GM18519 (cell line): ENCODE results near the gene COL23A1.

ENCODE experiments used
- ATAC-seq: cut with Tn5 transposase; IDR thresholded peaks from one replicate; pipeline ENCODE4 v1.9.1; 2021; ENCODE audit warnings: mild to moderate bottlenecking, moderate library complexity; ENCODE audit not compliant: unreplicated experiment, low FRiP score

COL23A1 gene

GRCh38 chr5:178282391-178282790, 307.8 kb downstream of the COL23A1 start:
- no peak for ATAC-seq

DNA sequence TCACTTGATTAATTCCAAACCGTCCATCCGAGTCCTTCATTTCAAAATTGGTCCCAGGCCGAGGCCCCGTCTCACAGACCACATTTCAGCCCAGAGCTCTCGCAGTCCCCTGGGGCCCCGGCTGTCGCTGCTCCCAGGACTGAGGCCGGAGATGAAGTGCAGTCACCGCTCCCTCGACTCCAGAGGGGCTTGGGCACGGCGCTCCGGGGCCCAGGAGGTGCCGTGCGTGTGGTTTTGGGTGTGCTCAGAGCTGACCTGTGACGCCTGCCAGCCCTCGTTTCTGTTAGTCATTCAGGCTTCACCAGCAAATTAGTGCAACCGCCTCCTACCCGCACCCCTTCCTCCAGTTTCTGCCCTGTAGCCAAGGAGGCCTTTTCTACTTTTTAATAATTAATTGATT, 308.9 kb downstream of the COL23A1 start:
- ATAC-seq, result no peak

- ATAC-seq, result no peak
These were observed 309.6 kb downstream of the COL23A1 start for GRCh38 chr5:178280631-178281030.

- ATAC-seq, result no peak
These were observed 310.3 kb downstream of the COL23A1 start for GRCh38 chr5:178279723-178280438.

- no peak for ATAC-seq
These were observed 311.0 kb downstream of the COL23A1 start for GRCh38 chr5:178279026-178279722.

DNA sequence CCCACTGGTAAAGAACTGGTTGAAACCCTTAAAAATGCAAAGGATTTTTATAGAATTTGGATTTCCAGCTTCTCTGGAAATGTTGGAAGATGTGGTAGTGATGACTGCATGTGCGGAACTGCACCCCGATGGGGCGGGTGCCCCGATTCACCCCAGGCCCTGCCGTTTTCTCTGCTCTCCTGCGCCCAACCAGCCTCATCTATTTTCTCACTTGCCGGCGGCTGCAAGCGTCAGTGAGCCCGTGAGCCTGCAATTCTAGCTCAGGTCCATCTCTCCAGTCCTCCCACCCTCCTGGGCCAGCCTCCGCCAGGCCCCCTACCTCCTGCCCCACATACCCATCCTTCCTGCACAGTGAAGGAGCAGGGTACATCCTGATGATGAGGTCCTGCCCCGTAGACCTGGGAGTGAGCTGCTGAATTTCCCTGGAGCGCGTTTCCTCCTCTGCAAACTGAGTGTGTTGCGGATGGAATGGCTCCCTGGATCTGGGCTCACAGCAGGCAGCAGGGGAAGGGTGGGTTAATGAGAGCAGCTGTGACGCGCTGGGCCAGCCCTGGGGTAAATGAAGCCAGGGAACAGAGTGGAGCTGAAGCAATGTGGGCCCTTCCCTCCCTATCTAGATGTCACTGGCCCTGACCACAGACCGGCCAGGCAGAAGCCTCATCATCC, 311.7 kb downstream of the COL23A1 start:
- no peak for ATAC-seq

DNA sequence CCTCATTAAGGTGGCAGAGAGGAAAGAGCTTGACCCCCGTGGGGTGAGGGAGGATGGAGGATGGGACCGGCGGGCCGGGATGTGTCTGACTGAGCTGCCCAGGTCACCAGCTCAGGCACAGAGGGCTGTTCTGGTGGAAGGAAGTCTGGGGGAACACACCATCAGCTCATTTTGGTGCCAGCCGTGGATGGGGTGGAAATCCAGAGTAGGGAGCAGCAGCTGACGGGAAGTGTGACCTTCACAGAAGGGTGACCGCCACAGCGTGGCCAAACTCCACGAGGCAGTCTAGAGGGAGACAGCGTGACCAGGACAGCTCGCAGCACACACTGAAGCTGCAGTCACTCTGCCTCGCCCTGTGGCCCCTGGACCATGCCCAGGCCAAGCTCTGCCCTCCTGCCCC, 312.3 kb downstream of the COL23A1 start:
- no peak for ATAC-seq

DNA sequence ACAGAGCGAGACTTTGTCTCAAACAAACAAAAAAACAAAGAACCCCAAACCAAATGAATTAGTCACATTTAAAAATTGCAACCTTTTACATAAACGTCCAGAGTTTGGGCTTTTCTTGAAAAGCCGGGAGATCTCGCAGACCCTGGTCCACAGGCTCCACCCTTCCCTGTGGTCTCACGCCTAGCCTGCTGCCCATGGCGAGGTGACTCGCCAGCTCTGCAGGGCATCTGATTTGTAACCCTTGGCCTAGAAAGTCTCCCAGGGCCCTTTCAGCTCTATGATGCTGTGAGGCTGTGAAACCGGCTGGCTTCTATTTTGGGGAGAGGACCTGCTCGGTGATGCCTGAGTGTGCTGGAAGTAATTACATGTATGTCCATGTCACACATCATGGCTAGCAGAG, 312.8 kb downstream of the COL23A1 start:
- ATAC-seq, result no peak

- no peak for ATAC-seq
These were observed 315.2 kb downstream of the COL23A1 start for GRCh38 chr5:178274781-178275537.

DNA sequence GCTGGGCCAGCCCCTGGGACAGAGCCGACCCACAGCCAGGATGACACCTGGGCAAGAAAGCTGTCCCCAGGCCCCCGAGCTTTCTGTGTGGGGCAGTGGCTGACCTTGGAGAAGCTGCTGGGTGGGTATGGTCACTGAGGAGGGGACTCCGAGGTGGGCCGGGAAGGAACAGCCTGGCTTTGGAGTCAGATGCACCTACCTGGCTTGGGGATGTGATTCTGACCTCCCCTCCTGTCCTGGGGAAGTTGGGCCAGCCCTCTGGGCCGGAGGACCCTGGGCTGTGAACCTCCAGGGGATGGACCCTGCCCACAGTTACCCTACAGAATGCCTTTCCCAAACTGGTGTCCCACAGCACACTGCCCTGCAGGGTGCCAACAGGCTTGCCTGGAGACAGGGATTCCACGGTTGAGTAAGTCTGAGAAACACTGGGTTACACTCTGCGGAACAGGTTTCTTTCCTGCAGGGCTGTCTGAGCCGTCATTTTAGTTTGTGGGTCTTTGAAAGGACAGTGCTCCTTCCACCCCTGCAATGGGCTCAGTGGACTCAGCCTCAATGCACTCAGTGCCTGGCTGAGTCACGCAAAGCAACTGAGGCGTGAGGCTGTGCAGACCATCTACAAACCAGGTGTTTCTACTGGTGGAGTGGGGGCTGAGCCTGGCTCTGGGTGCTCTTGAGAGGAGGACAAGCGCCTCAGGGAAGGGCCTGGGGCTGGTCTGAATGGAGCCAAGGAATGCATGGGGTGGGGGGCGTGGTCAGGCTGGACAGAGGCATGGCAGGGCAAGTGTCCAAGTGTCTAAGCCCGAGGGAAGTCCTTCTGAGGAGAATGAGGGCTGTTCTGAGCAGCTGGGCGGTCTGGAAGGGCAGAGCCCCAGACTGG, 316.3 kb downstream of the COL23A1 start:
- ATAC-seq, result no peak

- ATAC-seq, result no peak
These were observed 317.2 kb downstream of the COL23A1 start for GRCh38 chr5:178273041-178273440.

DNA sequence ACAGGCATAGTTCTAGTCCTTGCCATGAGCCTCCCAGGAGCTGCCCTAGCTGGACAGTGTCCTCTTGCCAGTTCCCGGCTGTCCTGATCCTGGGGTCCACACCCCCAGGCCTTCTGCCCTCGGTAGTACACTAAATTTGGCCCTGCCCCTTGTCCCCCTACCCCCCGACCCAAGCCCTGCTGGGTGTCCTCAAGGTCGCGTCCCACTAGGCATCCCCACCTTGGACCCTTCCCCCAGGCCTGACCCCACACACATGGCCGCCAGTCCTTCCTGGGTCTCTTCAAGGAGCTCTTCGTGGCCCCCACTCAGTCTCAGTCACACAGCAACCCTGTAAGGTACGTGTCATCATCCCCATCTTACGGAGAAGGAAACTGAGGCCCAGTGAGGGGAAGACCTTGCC, 317.6 kb downstream of the COL23A1 start:
- no peak for ATAC-seq

DNA sequence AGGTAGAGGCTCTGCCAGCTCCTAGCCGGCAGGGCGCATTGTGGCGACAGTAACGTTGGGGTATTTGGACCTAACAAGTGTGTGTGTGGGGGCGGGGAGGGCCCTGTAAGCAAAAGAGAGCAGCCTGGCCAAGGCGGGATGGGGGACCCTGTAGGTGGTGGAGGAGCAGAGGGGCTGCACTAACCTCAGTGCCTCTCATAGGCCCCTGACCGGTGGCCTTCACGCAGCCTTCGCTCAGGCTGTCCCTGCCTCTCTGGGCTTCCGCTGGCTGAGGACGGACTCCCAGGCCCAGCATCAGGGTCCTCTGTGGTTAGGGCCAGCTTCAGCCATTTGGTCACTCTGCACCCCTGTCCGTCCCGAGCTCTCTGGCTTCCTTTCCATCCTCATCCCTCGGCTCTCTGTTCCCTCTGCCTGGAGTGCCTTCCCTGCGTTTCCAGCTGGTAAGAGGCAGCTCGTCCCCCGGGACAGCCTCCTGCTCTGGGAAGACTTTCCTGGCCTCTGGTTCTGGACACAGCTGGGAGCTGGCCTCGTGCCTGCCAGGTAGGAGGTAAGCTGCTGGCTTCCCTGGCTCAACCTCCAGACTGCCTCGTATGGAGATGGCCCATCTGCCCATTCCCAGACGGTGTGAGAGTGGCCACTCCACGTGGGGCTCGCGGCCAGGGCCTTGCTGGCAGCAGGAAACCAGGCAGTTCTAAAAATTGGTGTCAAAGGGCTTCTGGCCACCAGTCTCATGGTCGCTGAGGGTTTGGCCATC, 318.3 kb downstream of the COL23A1 start:
- ATAC-seq, result no peak

GRCh38 chr5:178271231-178271630, 319.0 kb downstream of the COL23A1 start:
- ATAC-seq, result no peak

- no peak for ATAC-seq
These were observed 320.7 kb downstream of the COL23A1 start for GRCh38 chr5:178269499-178269898.

DNA sequence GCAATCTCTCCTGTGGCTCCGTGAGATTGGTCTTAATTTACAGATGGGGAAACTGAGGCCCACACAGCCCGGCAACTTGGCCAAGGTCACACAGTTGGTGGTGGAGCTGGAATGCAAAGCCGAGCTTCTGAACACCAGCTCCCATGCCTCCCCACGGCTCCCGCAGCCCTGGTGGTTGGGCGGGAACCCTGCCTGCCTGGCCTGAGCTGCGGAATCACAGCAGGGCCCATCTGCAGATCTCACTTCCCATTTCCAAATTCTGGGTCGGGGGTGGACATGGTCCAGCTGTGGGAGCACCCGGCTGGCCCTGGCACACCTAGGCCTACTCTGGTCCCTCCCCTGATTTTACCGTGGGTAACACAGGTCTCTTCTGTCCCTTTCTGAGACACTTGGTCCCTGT, 322.3 kb downstream of the COL23A1 start:
- no peak for ATAC-seq

GRCh38 chr5:178267245-178267644, 322.9 kb downstream of the COL23A1 start:
- no peak for ATAC-seq

DNA sequence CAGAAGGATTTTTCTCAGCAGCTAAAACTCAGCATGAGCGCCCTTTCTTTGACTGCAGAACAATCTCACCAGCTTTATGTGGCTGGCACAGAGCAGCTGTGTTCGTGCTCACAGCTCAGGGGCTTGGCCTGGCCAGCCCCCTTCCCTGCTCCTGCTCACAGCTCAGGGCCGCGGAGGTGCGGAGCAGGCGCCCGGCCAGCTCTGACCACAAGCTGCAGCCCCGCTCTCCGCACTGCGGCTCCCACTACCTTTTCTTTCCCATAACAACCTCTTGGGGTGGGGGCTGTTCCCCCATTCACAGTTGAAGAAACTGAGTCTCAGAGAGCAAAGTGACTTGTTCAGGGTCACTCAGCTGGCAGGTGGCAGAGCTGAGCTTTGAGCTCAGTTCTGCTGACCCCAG, 323.6 kb downstream of the COL23A1 start:
- no peak for ATAC-seq

DNA sequence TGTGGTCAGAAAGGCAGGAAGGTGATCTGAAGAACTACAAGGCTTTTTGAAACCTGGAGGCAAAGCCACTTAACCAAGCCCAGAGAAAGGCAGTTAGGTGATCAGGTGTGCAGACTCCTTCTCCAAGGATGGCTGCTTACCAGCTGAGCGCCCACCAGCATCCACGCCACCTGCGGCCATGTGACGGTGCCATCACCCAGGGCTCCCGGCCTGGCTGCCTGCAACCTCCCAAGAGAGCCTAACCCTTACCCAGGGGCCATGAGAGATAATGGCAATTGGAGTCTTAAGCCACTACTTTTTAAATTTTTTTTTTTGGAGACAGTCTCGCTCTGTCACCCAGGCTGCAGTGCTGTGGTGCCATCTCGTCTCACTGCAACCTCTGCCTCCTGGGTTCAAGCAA, 324.4 kb downstream of the COL23A1 start:
- no peak for ATAC-seq
